Mammary epithelial cell (primary cell): ENCODE data around the gene RPP25L.

Experiments
- CTCF ChIP-seq, 2 donors: IDR thresholded peaks in 1 of 2; conservative IDR thresholded peaks in 1 of 2; 2 replicates each; pipeline ENCODE4 v1.5.1; 2011 to 2012; ENCODE audit warnings: inconsistent platforms in 2 of 2, low read length in 2 of 2, mild to moderate bottlenecking in 2 of 2, control low read depth in 1 of 2, low read depth in 1 of 2; ENCODE audit not compliant: insufficient read depth in 1 of 2; ENCODE audit errors: extremely low read depth in 1 of 2
- EZH2 ChIP-seq: IDR thresholded peaks from 2 replicates; pipeline ENCODE4 v1.6.1; 2012; ENCODE audit warnings: low read length, inconsistent platforms, borderline replicate concordance

GRCh38 chr9:34594177-34594576, 17.7 kb downstream of the RPP25L start:
- no peak for TF ChIP-seq CTCF (conservative IDR thresholded peaks at IDR 0.05 in 1 of 2, IDR thresholded peaks at IDR 0.05 in 1 of 2; ENCODE audit: extremely low read depth in 1 of 2, insufficient read depth in 1 of 2, low read depth in 1 of 2, low read length in 2 of 2)
- no peak for TF ChIP-seq EZH2
